Measurements from ENCODE around the gene IPO11. TPM values are rescaled to one million over a fixed set of nuclear protein-coding genes. Genes with fewer than 3 reads are reported as not detected.

Gene IPO11
- total RNA-seq = 11.8 TPM

GRCh38 chr5:62412549-62413329, at the start of gene IPO11:
Gene IPO11, plus strand, starts transcription at chr5:62412763. Its CDS starts 24,517 bp downstream, at chr5:62437280.
- peak; percentile 99 for DNase-seq (ENCODE audit: low spot score)

GRCh38 chr5:62369039-62369438, 43.5 kb upstream of the IPO11 start:
- ATAC-seq (no peak), DNase-seq (ENCODE audit: low spot score) (no peak)

More at GRCh38 chr5:62412549-62413329, at the start of gene IPO11:
- peak; percentile 98 for ATAC-seq

GRCh38 chr5:62371409-62371808, 41.2 kb upstream of the IPO11 start:
- no peak for ATAC-seq

GRCh38 chr5:62372600-62372999, 40.0 kb upstream of the IPO11 start:
- no peak for DNase-seq (ENCODE audit: low spot score)
- no peak for ATAC-seq

More at GRCh38 chr5:62371409-62371808, 41.2 kb upstream of the IPO11 start:
- DNase-seq (ENCODE audit: low spot score) = no peak

GRCh38 chr5:62373382-62373781, 39.2 kb upstream of the IPO11 start:
- ATAC-seq (no peak), DNase-seq (ENCODE audit: low spot score) (no peak)

- no peak for DNase-seq (ENCODE audit: low spot score)
- no peak for ATAC-seq
Measured at GRCh38 chr5:62374090-62374489, 38.5 kb upstream of the IPO11 start.

GRCh38 chr5:62375627-62376026, 36.9 kb upstream of the IPO11 start:
- ATAC-seq (no peak), DNase-seq (ENCODE audit: low spot score) (no peak)

GRCh38 chr5:62376064-62376463, 36.5 kb upstream of the IPO11 start:
- no peak for ATAC-seq
- no peak for DNase-seq (ENCODE audit: low spot score)

- DNase-seq (ENCODE audit: low spot score) = no peak
- ATAC-seq = no peak
Measured at GRCh38 chr5:62385131-62385530, 27.4 kb upstream of the IPO11 start.

GRCh38 chr5:62385816-62386400, 26.7 kb upstream of the IPO11 start:
- no peak for ATAC-seq

GRCh38 chr5:62386824-62387223, 25.7 kb upstream of the IPO11 start:
- ATAC-seq (no peak), DNase-seq (ENCODE audit: low spot score) (no peak)

More at GRCh38 chr5:62385816-62386400, 26.7 kb upstream of the IPO11 start:
- DNase-seq (ENCODE audit: low spot score) = no peak

GRCh38 chr5:62395210-62395950, 17.2 kb upstream of the IPO11 start:
- no peak for DNase-seq (ENCODE audit: low spot score)
- ATAC-seq = no peak

GRCh38 chr5:62403411-62404250, 8.9 kb upstream of the IPO11 start, which contains the start of gene DIMT1:
Gene DIMT1, minus strand, starts transcription at chr5:62403905. Its CDS starts 133 bp downstream, at chr5:62403772.
- peak; percentile 98 for ATAC-seq
- DNase-seq (ENCODE audit: low spot score) = peak; percentile 97

GRCh38 chr5:62413711-62414110, 1.1 kb downstream of the IPO11 start:
- ATAC-seq (no peak), DNase-seq (ENCODE audit: low spot score) (no peak)

- DNase-seq (ENCODE audit: low spot score) = no peak
- no peak for ATAC-seq
Measured at GRCh38 chr5:62418462-62419076, 6.0 kb downstream of the IPO11 start.

- DNase-seq (ENCODE audit: low spot score) (no peak), ATAC-seq (no peak)
Measured at GRCh38 chr5:62419609-62420008, 7.0 kb downstream of the IPO11 start.

GRCh38 chr5:62421414-62421813, 8.9 kb downstream of the IPO11 start:
- no peak for DNase-seq (ENCODE audit: low spot score)
- ATAC-seq = no peak

- ATAC-seq = no peak
- DNase-seq (ENCODE audit: low spot score) = no peak
Measured at GRCh38 chr5:62424763-62425162, 12.2 kb downstream of the IPO11 start.

GRCh38 chr5:62431735-62432620, 19.4 kb downstream of the IPO11 start:
- DNase-seq (ENCODE audit: low spot score) = no peak
- peak; percentile 66 for ATAC-seq
